Smooth muscle cell (in vitro differentiated cells): ENCODE data around the gene ABCG8. TPM values are rescaled to one million over a fixed set of nuclear protein-coding genes. Genes with fewer than 3 reads are reported as not detected.

ENCODE experiments used
- DNase-seq: peaks from one replicate; lab custom pipeline; 2025; ENCODE audit not compliant: unreplicated experiment; lab: John Stamatoyannopoulos, UW
- H2AFZ ChIP-seq: fragments of 200-600 bp; sonication (generic); 2 replicates; pipeline ENCODE4 v1.6.0; 2016; ENCODE audit warnings: antibody characterized with exemption, low read depth, mild to moderate bottlenecking
- H3F3A ChIP-seq: fragments of 200-600 bp; sonication (generic); 2 replicates; pipeline ENCODE4 v1.6.0; 2017; ENCODE audit warnings: antibody characterized with exemption, low read depth
- H3K27ac ChIP-seq: fragments of 200-600 bp; sonication (generic); 2 replicates; pipeline ENCODE4 v1.5.1; 2016; ENCODE audit warnings: low read depth, mild to moderate bottlenecking
- H3K27me3 ChIP-seq: fragments of 200-600 bp; sonication (generic); 2 replicates; pipeline ENCODE4 v1.6.1; 2016; ENCODE audit warnings: low read depth, mild to moderate bottlenecking
- H3K36me3 ChIP-seq: fragments of 200-600 bp; sonication (generic); 2 replicates; pipeline ENCODE4 v1.5.1; 2016; ENCODE audit warnings: low read depth
- H3K4me1 ChIP-seq: fragments of 200-600 bp; sonication (generic); 2 replicates; pipeline ENCODE4 v1.5.1; 2016; ENCODE audit warnings: low read depth
- H3K4me2 ChIP-seq: fragments of 200-600 bp; sonication (generic); 2 replicates; pipeline ENCODE4 v1.6.0; 2016; ENCODE audit warnings: mild to moderate bottlenecking
- H3K4me3 ChIP-seq: fragments of 200-600 bp; sonication (generic); 2 replicates; pipeline ENCODE4 v1.5.1; 2016; ENCODE audit warnings: mild to moderate bottlenecking
- H3K79me2 ChIP-seq: fragments of 200-600 bp; sonication (generic); 2 replicates; pipeline ENCODE4 v1.6.0; 2016; ENCODE audit warnings: low read depth, mild to moderate bottlenecking
- H3K9ac ChIP-seq: fragments of 200-600 bp; sonication (generic); 2 replicates; pipeline ENCODE4 v1.6.0; 2016; ENCODE audit warnings: low read depth
- H3K9me3 ChIP-seq: fragments of 200-600 bp; sonication (generic); replicated peaks from 2 replicates; pipeline ENCODE4 v1.5.1; 2016; ENCODE audit warnings: low read depth
- H4K20me1 ChIP-seq: fragments of 200-600 bp; sonication (generic); 2 replicates; pipeline ENCODE4 v1.6.0; 2016; ENCODE audit warnings: low read depth
- CTCF ChIP-seq: fragments of 200-600 bp; sonication (generic); IDR thresholded peaks from 2 replicates; pipeline ENCODE4 v1.5.1; 2017; ENCODE audit warnings: borderline replicate concordance, mild to moderate bottlenecking, antibody characterized with exemption; ENCODE audit not compliant: insufficient read depth, poor library complexity, severe bottlenecking
- WGBS: methylation state at CpG from one replicate; pipeline ENCODE4 v1.1.7; 2016; ENCODE audit warnings: low lambda C conversion rate; 5-methylcytosine and 5-hydroxymethylcytosine counted together
- polyA plus RNA-seq: library from polyadenylated mRNA; unstranded; fragments of >200 nt; fragmentation: Nextera tagmentation; extraction: Ambion mirVana; gene quantifications from 2 replicates; pipeline ENCODE4 v1.2.1, GENCODE V29; 2016
- total RNA-seq: library from RNA; depleted of rRNA; stranded (reverse); fragments of >200 nt; gene quantifications from 2 replicates; pipeline ENCODE4 v1.2.3, GENCODE V29; 2014

Gene ABCG8
- total and polyA plus RNA-seq, 2 experiments from 2014 or later = not detected

- TF ChIP-seq CTCF = no peak
- no peaks in the 10 kb centered on the region for H4K20me1 ChIP-seq
- peaks cover 20% of the 10 kb centered on the region for H3K27me3 ChIP-seq
- no peaks in the 10 kb centered on the region for H3F3A ChIP-seq
- no peaks in the 10 kb centered on the region for H3K9me3 ChIP-seq
- 71% methylated on average over 29 of the region's 54 CpGs for WGBS
- no peaks in the 10 kb centered on the region for H3K36me3 ChIP-seq
- H3K4me1 ChIP-seq = no peaks in the 10 kb centered on the region
- H3K79me2 ChIP-seq = no peaks in the 10 kb centered on the region
- H3K4me3 ChIP-seq = no peak overlapping the region
- H3K4me2 ChIP-seq = peak overlapping the region; percentile 40
- no peak for DNase-seq
- no peak overlapping the region for H2AFZ ChIP-seq
- no peak overlapping the region for H3K9ac ChIP-seq
- no peak overlapping the region for H3K27ac ChIP-seq
Measured at GRCh38 chr2:43831543-43832294, 7.1 kb upstream of the ABCG8 start.

- H3K4me3 ChIP-seq = no peak overlapping the region
- H3K79me2 ChIP-seq = no peaks in the 10 kb centered on the region
- H3K27ac ChIP-seq = no peak overlapping the region
- no peak overlapping the region for H2AFZ ChIP-seq
- no peaks in the 10 kb centered on the region for H3K9me3 ChIP-seq
- H3K9ac ChIP-seq = no peak overlapping the region
- H3F3A ChIP-seq = no peaks in the 10 kb centered on the region
- WGBS = 71% methylated on average over 3 of the region's 3 CpGs
- H3K4me1 ChIP-seq = no peaks in the 10 kb centered on the region
- peaks cover 20% of the 10 kb centered on the region for H3K27me3 ChIP-seq
- no peak for TF ChIP-seq CTCF
- H3K36me3 ChIP-seq = no peaks in the 10 kb centered on the region
- no peaks in the 10 kb centered on the region for H4K20me1 ChIP-seq
- DNase-seq = no peak
- H3K4me2 ChIP-seq = no peak overlapping the region
Measured at GRCh38 chr2:43832457-43832856, 6.3 kb upstream of the ABCG8 start.

- no peak for DNase-seq
- no peak overlapping the region for H3K4me3 ChIP-seq
- H3K4me2 ChIP-seq = no peak overlapping the region
- H4K20me1 ChIP-seq = no peaks in the 10 kb centered on the region
- H3K9me3 ChIP-seq = no peaks in the 10 kb centered on the region
- H3K79me2 ChIP-seq = no peaks in the 10 kb centered on the region
- no peaks in the 10 kb centered on the region for H3K36me3 ChIP-seq
- H3K4me1 ChIP-seq = no peaks in the 10 kb centered on the region
- H3F3A ChIP-seq = no peaks in the 10 kb centered on the region
- WGBS = 87% methylated on average over 4 of the region's 4 CpGs
- H3K27me3 ChIP-seq = peaks cover 2% of the 10 kb centered on the region
- no peak overlapping the region for H3K9ac ChIP-seq
- TF ChIP-seq CTCF = no peak
- no peak overlapping the region for H3K27ac ChIP-seq
- no peak overlapping the region for H2AFZ ChIP-seq
Measured at GRCh38 chr2:43837033-43837432, 1.7 kb upstream of the ABCG8 start.

- Histone ChIP-seq H3K79me2 (no peaks in the 10 kb centered on the region), H3K4me1 (no peaks in the 10 kb centered on the region), H3K9me3 (no peaks in the 10 kb centered on the region), H3K4me2 (no peak overlapping the region), H3K36me3 (no peaks in the 10 kb centered on the region), H3K4me3 (no peak overlapping the region), H3K9ac (no peak overlapping the region), H3F3A (no peaks in the 10 kb centered on the region), H2AFZ (no peak overlapping the region), H3K27ac (no peak overlapping the region), H3K27me3 (no peaks in the 10 kb centered on the region), H4K20me1 (no peaks in the 10 kb centered on the region)
- TF ChIP-seq CTCF = no peak
- 93% methylated on average over 21 of the region's 21 CpGs for WGBS
- DNase-seq = no peak
Measured at GRCh38 chr2:43837831-43838559, 776 bp upstream of the ABCG8 start.
